Gastroesophageal sphincter (tissue), 4 donors: Measurements from ENCODE around the gene APP. TPM values are rescaled to one million over a fixed set of nuclear protein-coding genes. Genes with fewer than 3 reads are reported as not detected.

ENCODE experiments used
- ATAC-seq: fragments of 150-250 bp; one replicate; pipeline ENCODE4 v1.9.1; 2016; ENCODE audit warnings: mild to moderate bottlenecking, moderate library complexity
- H3K27ac ChIP-seq, 4 donors: fragments of 200-600 bp; sonication (generic) in 3 of 4; 1 replicate in 3 of 4; 2 replicates in 1 of 4; pipeline ENCODE4 v1.5.1; 2016 to 2019
- H3K27me3 ChIP-seq: fragments of 200-600 bp; sonication (generic); one replicate; pipeline ENCODE4 v1.5.1; 2019
- H3K36me3 ChIP-seq, 2 donors: fragments of 200-600 bp; sonication (generic); one replicate each; pipeline ENCODE4 v1.5.1; 2019; ENCODE audit warnings: control low read depth in 1 of 2
- H3K4me1 ChIP-seq, 3 donors: fragments of 200-600 bp; sonication (generic); 1 replicate in 2 of 3; 2 replicates in 1 of 3; pipeline ENCODE4 v1.5.1; 2016 to 2019; ENCODE audit warnings: control low read depth in 2 of 3
- H3K4me3 ChIP-seq, 2 donors: fragments of 200-600 bp; sonication (generic); one replicate each; pipeline ENCODE4 v1.5.1; 2019; ENCODE audit warnings: mild to moderate bottlenecking in 1 of 2, moderate library complexity in 1 of 2
- H3K9me3 ChIP-seq, 3 donors: fragments of 200-600 bp; sonication (generic); one replicate each; pipeline ENCODE4 v1.5.1; 2017 to 2019; ENCODE audit warnings: control low read depth in 2 of 3
- CTCF ChIP-seq, 4 experiments: fragments of 200-600 bp in 2 of 4; fragments of 450-650 bp in 2 of 4; sonication (generic) in 1 of 4; IDR thresholded peaks; one replicate each; pipeline ENCODE4 v1.5.1; 2017 to 2019; ENCODE audit warnings: antibody characterized with exemption in 4 of 4, mild to moderate bottlenecking in 2 of 4, moderate library complexity in 2 of 4
- EP300 ChIP-seq: sonication (generic); formaldehyde crosslinking; IDR thresholded peaks from one replicate; pipeline ENCODE4 v1.6.1; 2017; ENCODE audit warnings: antibody characterized with exemption, mild to moderate bottlenecking
- POLR2A ChIP-seq, 2 donors: fragments of 450-650 bp; IDR thresholded peaks; one replicate each; pipeline ENCODE4 v1.6.1; 2017; ENCODE audit warnings: antibody characterized with exemption in 2 of 2, mild to moderate bottlenecking in 2 of 2, moderate library complexity in 1 of 2
- POLR2AphosphoS5 ChIP-seq: sonication (generic); formaldehyde crosslinking; IDR thresholded peaks from one replicate; pipeline ENCODE4 v1.6.1; 2017; ENCODE audit warnings: antibody characterized with exemption
- WGBS, 2 donors: methylation state at CpG; one replicate each; pipeline ENCODE4 v1.1.5; 2018; ENCODE audit warnings: low coverage in 1 of 2; 5-methylcytosine and 5-hydroxymethylcytosine counted together
- total RNA-seq, 4 donors: library from RNA; depleted of rRNA; stranded (reverse); fragments of >200 nt; gene quantifications; one replicate each; pipeline ENCODE4 v1.1.0, GENCODE V29; 2016

The APP gene
- total RNA-seq, 4 donors from 2014 or later = 282 to 724 (median 545) TPM

- Histone ChIP-seq H3K27ac (no peak overlapping the region), H3K27me3 (no peaks in the 10 kb centered on the region), H3K4me1 (peaks cover 0 to 13% (median 0%) of the 10 kb centered on the region in 3 donors), H3K36me3 (peaks cover 0 to 47% of the 10 kb centered on the region in 2 donors), H3K4me3 (no peak overlapping the region), H3K9me3 (no peaks in the 10 kb centered on the region)
- no peak for ATAC-seq
- 75% methylated on average over 1 of the region's 1 CpG; no CpG with 5 or more reads in 1 of the 2 donors for WGBS, 2 donors
- no peak for TF ChIP-seq POLR2AphosphoS5
- TF ChIP-seq CTCF (IDR thresholded peaks at IDR 0.05) = no peak
- no peak for TF ChIP-seq EP300
- TF ChIP-seq POLR2A (IDR thresholded peaks at IDR 0.05) = no peak
These were observed 175.8 kb downstream of the APP start for GRCh38 chr21:25994758-25995163.

- peaks cover 0 to 27% of the 10 kb centered on the region in 2 donors for H3K36me3 ChIP-seq
- WGBS, 2 donors = 88 to 89% methylated on average over 4 to 7 of the region's 7 CpGs
- no peak overlapping the region for H3K4me3 ChIP-seq
- no peak for TF ChIP-seq CTCF (IDR thresholded peaks at IDR 0.05)
- TF ChIP-seq POLR2AphosphoS5 = no peak
- no peak for TF ChIP-seq POLR2A (IDR thresholded peaks at IDR 0.05)
- TF ChIP-seq EP300 = no peak
- peaks cover 0 to 5% (median 0%) of the 10 kb centered on the region in 3 donors for H3K4me1 ChIP-seq
- no peak for ATAC-seq
- H3K9me3 ChIP-seq = no peaks in the 10 kb centered on the region
- no peak overlapping the region for H3K27ac ChIP-seq
- no peaks in the 10 kb centered on the region for H3K27me3 ChIP-seq
These were observed 181.8 kb downstream of the APP start for GRCh38 chr21:25988738-25989137.

GRCh38 chr21:25987531-25987930 lies 183.0 kb downstream of the APP start:
- Histone ChIP-seq H3K4me3 (no peak overlapping the region), H3K36me3 (peaks cover 0 to 21% of the 10 kb centered on the region in 2 donors), H3K27me3 (no peaks in the 10 kb centered on the region), H3K4me1 (peaks cover 0 to 5% (median 0%) of the 10 kb centered on the region in 3 donors), H3K27ac (no peak overlapping the region), H3K9me3 (no peaks in the 10 kb centered on the region)
- 85 to 100% methylated on average over 1 to 2 of the region's 2 CpGs for WGBS, 2 donors
- no peak for TF ChIP-seq EP300
- no peak for TF ChIP-seq CTCF (IDR thresholded peaks at IDR 0.05)
- no peak for TF ChIP-seq POLR2A (IDR thresholded peaks at IDR 0.05)
- ATAC-seq = no peak

GRCh38 chr21:25986928-25987327 lies 183.6 kb downstream of the APP start:
- ATAC-seq = no peak
- WGBS, 2 donors = 79 to 91% methylated on average over 2 of the region's 2 CpGs
- peaks cover 0 to 5% (median 0%) of the 10 kb centered on the region in 3 donors for H3K4me1 ChIP-seq
- H3K36me3 ChIP-seq = peaks cover 0 to 26% of the 10 kb centered on the region in 2 donors
- no peak overlapping the region for H3K27ac ChIP-seq
- no peaks in the 10 kb centered on the region for H3K27me3 ChIP-seq
- TF ChIP-seq EP300 = no peak
- TF ChIP-seq POLR2A (IDR thresholded peaks at IDR 0.05) = no peak
- no peak for TF ChIP-seq POLR2AphosphoS5
- TF ChIP-seq CTCF (IDR thresholded peaks at IDR 0.05) = no peak
- no peak overlapping the region for H3K4me3 ChIP-seq
- H3K9me3 ChIP-seq = no peaks in the 10 kb centered on the region

GRCh38 chr21:25985990-25986389 lies 184.6 kb downstream of the APP start:
- H3K27ac ChIP-seq = no peak overlapping the region
- no peaks in the 10 kb centered on the region for H3K9me3 ChIP-seq
- H3K4me1 ChIP-seq = peaks cover 0 to 5% (median 0%) of the 10 kb centered on the region in 3 donors
- ATAC-seq = no peak
- H3K4me3 ChIP-seq = no peak overlapping the region
- TF ChIP-seq EP300 = no peak
- TF ChIP-seq CTCF (IDR thresholded peaks at IDR 0.05) = no peak
- TF ChIP-seq POLR2A (IDR thresholded peaks at IDR 0.05) = no peak
- no peak for TF ChIP-seq POLR2AphosphoS5
- peaks cover 0 to 29% of the 10 kb centered on the region in 2 donors for H3K36me3 ChIP-seq
- WGBS, 2 donors = 73 to 83% methylated on average over 1 to 3 of the region's 3 CpGs
- H3K27me3 ChIP-seq = no peaks in the 10 kb centered on the region
